GM12875 (cell line): ENCODE results near the gene OR10H5.

Experiments used
- H3K4me3 ChIP-seq: one replicate; pipeline ENCODE4 v1.5.1; 2011; ENCODE audit warnings: low read depth, low read length, control low read depth
- TF ChIP-seq, protein P1 (sequence below): IDR thresholded peaks from 2 replicates; pipeline ENCODE4 v1.5.1; 2011; ENCODE audit warnings: low read depth, mild to moderate bottlenecking, control low read depth, inconsistent platforms, low read length, moderate library complexity, borderline replicate concordance; ENCODE audit not compliant: insufficient read depth

OR10H5 gene

DNA sequence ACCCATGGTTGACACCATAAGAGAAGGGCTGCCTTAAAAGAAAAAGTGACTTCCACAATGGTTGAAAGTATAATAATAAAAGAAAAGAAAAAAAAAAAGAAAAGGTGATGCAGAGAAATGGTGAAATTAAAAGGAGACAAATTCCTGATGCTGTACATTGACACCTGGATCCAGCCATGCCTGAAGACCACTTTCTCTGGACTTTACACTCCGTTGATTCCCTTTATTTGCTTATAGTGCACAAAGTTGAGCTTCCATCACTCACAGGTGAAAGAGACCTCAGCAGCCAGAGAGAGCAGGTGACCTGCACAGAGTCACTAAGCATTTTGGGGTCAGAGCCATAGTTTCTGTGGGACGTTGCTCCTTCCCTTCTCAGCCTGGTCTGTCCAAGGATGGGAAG lies 12.2 kb upstream of the OR10H5 start:
- TF ChIP-seq, protein P1, sequence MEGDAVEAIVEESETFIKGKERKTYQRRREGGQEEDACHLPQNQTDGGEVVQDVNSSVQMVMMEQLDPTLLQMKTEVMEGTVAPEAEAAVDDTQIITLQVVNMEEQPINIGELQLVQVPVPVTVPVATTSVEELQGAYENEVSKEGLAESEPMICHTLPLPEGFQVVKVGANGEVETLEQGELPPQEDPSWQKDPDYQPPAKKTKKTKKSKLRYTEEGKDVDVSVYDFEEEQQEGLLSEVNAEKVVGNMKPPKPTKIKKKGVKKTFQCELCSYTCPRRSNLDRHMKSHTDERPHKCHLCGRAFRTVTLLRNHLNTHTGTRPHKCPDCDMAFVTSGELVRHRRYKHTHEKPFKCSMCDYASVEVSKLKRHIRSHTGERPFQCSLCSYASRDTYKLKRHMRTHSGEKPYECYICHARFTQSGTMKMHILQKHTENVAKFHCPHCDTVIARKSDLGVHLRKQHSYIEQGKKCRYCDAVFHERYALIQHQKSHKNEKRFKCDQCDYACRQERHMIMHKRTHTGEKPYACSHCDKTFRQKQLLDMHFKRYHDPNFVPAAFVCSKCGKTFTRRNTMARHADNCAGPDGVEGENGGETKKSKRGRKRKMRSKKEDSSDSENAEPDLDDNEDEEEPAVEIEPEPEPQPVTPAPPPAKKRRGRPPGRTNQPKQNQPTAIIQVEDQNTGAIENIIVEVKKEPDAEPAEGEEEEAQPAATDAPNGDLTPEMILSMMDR: no peak
- no peak overlapping the region for H3K4me3 ChIP-seq

DNA sequence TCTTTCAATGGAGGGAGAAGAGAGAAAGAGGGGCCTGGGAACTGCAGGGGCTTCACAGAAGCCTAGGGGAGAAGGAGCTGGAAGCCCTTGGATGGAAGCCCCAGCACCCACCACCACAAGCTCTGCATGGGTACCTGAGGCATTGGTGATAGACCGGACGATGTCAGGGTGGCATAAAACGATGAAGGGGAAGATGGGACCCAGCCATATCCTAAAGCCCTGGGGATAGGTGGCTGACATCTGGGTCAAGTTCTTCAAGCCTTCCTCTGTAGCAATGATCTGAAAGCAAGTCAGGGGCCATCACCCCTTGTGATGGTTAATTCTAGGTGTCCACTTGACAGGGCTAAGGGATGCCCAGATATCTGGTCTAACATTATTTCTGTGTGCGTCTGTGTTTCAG lies 11.2 kb upstream of the OR10H5 start:
- TF ChIP-seq, protein P1: no peak
- H3K4me3 ChIP-seq: no peak overlapping the region

DNA sequence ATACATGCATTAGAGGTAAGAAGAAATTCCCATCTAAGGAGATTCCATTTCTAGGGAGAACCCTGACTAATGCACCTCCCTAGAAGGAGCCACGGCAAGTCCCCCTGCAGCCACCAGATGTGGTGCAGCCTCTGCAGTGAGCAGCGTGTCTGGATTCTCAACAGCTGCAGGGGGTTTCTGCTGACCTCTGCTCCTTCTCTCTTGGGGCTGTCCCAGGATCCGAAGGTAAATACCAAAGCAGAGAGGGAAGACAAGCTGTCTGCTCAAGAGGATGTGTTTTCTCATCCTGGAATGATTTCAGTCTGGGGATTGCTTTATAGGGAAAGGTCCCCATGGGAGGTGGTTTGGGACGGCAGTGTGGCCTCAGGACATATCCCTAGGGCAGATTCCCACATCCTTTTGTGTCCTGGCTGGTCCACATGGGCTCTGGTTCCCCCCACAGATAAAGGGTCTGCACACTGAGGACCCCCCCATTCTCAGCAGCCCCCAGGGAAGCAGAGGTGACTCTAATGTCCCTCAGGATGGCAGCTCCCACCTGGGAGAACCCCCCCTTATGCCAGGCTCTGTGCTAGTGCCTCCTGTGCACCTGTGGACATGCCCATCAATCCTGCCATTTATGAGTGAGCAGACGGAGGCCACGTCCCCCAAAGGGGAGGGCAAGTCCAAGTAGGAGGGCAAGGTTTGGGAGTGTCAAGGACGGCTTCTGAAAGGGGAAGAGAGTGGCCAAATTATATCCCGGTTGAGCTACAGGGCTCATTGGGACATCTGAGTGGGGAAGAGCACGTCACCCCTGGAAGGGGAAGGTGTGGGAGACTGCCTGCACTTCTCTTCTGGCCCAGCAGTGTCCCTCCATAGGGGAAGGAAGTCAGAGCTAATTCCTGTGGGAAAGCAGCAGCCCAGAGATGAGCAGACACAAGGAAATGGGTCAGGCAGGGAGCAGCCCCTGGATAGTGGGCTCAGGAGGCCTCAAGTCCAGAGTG lies 10.2 kb upstream of the OR10H5 start:
- H3K4me3 ChIP-seq: no peak overlapping the region
- TF ChIP-seq, protein P1: no peak

DNA sequence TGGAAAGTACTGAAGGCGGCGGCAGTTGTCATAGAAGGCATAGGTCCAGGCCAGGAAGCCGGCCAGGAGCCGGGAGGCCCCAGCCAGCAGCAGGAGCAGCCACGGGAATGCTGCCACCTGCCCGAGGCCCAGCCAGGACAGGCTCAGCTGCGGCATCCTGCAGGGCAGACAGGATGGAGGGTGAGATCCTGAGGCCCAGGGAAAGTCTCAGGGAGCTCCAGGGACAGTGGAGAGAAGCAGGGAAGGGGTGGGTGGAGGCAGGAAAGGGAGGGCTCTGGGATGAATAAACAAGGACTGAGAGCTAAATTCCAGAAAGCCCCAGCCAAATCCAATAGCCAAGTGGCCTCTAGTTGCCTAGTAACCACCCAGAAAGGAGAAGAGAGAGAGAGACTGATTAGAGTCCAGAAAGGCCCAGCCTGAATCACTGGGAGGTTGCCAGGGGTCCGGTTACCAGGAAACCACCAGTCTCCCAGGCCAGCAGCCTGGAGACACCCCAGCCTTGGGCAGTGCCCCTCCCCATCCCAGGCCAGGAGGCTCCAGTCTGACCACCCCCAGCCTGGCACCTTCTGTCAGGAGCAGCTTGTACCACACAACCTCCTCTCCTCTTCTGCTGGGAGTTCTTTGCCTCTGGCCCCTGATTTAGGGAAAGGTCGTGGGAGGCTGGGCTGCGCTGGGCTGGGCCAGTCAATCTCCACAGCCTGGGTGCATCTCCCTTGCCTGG lies 7.5 kb upstream of the OR10H5 start:
- TF ChIP-seq, protein P1: no peak
- H3K4me3 ChIP-seq: no peak overlapping the region

DNA sequence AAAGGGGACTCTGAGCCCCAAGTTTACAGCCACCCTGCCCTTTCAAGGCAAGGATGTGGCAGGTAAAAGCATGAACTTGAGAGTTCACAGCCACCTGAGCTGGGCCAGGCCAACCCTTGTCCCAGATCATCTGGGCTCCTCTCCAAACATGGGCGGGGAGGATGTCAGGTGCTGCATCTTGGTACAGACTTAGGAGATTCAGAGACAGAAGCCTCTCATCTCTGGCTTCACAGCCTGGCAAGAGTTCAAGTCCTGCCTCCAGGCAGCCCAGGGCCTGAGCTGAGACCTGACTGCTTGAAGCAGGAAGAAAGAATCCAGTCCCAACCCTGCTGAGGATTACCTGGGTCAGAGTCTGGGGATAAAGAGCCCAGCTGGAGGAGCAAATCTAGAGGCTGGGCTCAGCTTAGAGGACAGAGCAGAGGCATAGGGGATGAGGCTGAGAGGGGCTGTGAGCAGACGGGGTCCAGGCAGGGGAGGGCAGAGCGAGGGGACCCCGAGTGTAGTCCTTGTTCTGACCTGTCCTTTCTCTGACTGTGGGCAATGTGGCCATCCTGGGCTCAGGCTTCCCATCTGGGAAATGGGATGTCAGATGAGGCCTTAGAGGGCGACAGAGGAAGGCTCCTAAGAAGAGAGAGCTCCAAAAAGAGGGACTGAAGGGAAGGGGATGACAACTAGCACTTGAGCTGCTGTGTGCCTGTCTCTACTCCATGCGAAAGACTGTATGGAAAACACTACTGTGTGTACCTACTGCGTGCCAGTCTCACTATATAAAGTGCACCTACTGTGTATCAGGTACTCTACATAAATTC lies 6.6 kb upstream of the OR10H5 start:
- TF ChIP-seq, protein P1: no peak
- no peak overlapping the region for H3K4me3 ChIP-seq

DNA sequence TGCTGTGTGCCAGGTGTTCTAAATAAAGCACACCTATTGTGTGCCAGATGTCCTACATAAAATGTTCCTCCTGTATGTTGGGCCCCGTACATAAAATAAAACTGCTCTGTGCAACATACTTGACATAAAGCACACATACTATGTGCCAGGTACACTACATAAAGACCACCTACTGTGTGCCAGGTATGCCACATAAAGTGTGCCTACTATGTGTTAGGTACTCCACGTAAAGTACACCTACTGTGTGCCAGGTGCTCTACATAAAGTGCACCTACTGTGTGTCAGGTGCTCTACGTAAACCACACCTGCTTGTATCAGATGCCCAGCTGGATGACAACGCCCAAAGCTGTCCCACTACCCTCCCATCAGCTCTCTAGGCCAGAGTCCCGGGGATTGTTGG lies 5.8 kb upstream of the OR10H5 start:
- H3K4me3 ChIP-seq: no peak overlapping the region
- TF ChIP-seq, protein P1: no peak
